GM12878 (cell line): ENCODE results near the gene EVI5L. TPM values are rescaled to one million over a fixed set of nuclear protein-coding genes. Genes with fewer than 3 reads are reported as not detected.

Source experiments
- ATAC-seq: fragments of 200-7000 bp; cut with Tn5 transposase; 3 replicates; pipeline ENCODE4 v1.9.1; 2020; ENCODE audit warnings: mild to moderate bottlenecking, moderate library complexity
- BruUV-seq: library from RNA; stranded (reverse); fragments of 400-500 nt; replicated peaks from 2 replicates; lab custom pipeline; 2021; lab: Mats Ljungman, UMichigan
- CTCF ChIA-PET: fragments of 300-600 bp; sonication (Branson Sonifier 250); formaldehyde crosslinking; extraction: SDS; loops from one replicate; lab custom pipeline; 2021; ENCODE audit warnings: inconsistent platforms; lab: Yijun Ruan, JAX
- POLR2A ChIA-PET: fragments of 350-600 bp; formaldehyde crosslinking; extraction: SDS; loops from one replicate; lab custom pipeline; 2021; ENCODE audit warnings: inconsistent platforms; lab: Charles Lee
- RAD21 ChIA-PET: fragments of 300-600 bp; sonication (Branson Sonifier 250); formaldehyde crosslinking; loops from one replicate; lab custom pipeline; 2023; ENCODE audit warnings: antibody characterized with exemption; ENCODE audit not compliant: unreplicated experiment; lab: Charles Lee
- SMC1A ChIA-PET: fragments of 300-600 bp; sonication (Branson Sonifier 250); formaldehyde crosslinking; loops from one replicate; lab custom pipeline; 2023; ENCODE audit not compliant: unreplicated experiment, uncharacterized antibody; lab: Charles Lee
- DNase-seq: peaks from one replicate; pipeline ENCODE4 v3.0.0-alpha.2; 2011; ENCODE audit warnings: low read depth, low spot score
- FAIRE-seq: peaks from 3 replicates; lab custom pipeline; 2011; peaks lifted over from hg19 to GRCh38; lab: Jason Lieb, UNC
- H2AFZ ChIP-seq: 2 replicates; pipeline ENCODE4 v1.6.0; 2011; ENCODE audit warnings: low read depth, low read length, control low read depth; ENCODE audit not compliant: control insufficient read depth
- H3K27ac ChIP-seq: 2 replicates; pipeline ENCODE4 v1.5.1; 2011; ENCODE audit warnings: control low read depth; ENCODE audit not compliant: control insufficient read depth, insufficient read depth
- H3K27me3 ChIP-seq, 2 experiments: replicated peaks in 1 of 2; 2 replicates each; pipeline versions ENCODE4 v1.6.0 to v1.6.1; 2011; ENCODE audit warnings: low read length in 1 of 2; ENCODE audit not compliant: control insufficient read depth in 2 of 2, insufficient read depth in 2 of 2
- H3K36me3 ChIP-seq, 2 experiments: 2 replicates each; pipeline ENCODE4 v1.5.1; 2011; ENCODE audit warnings: low read length in 1 of 2; ENCODE audit not compliant: control insufficient read depth in 2 of 2, insufficient read depth in 2 of 2
- H3K4me1 ChIP-seq: 2 replicates; pipeline ENCODE4 v1.6.1; 2011; ENCODE audit warnings: mild to moderate bottlenecking, low read length, moderate library complexity, mixed read lengths; ENCODE audit not compliant: control insufficient read depth, insufficient read depth
- H3K4me2 ChIP-seq: 2 replicates; pipeline ENCODE4 v1.6.0; 2011; ENCODE audit warnings: control low read depth; ENCODE audit not compliant: control insufficient read depth, insufficient read depth
- H3K4me3 ChIP-seq: fragments of 200-600 bp; sonication (generic); 2 replicates; pipeline ENCODE4 v1.5.1; 2016
- H3K79me2 ChIP-seq: 2 replicates; pipeline ENCODE4 v1.6.0; 2011; ENCODE audit warnings: low read length; ENCODE audit not compliant: control insufficient read depth, insufficient read depth
- H3K9ac ChIP-seq: 2 replicates; pipeline ENCODE4 v1.8.0; 2011; ENCODE audit warnings: low read length, control low read depth, mixed read lengths; ENCODE audit not compliant: control insufficient read depth, insufficient read depth
- H3K9me3 ChIP-seq: replicated peaks from 3 replicates; pipeline ENCODE4 v1.5.1; 2011; ENCODE audit warnings: mild to moderate bottlenecking, low read length; ENCODE audit not compliant: control insufficient read depth, insufficient read depth
- H4K20me1 ChIP-seq: 2 replicates; pipeline ENCODE4 v1.6.0; 2011; ENCODE audit not compliant: control insufficient read depth, insufficient read depth
- BCL3 ChIP-seq: IDR thresholded peaks from 2 replicates; pipeline ENCODE4 v1.6.1; 2011; ENCODE audit warnings: borderline replicate concordance, low read depth, mild to moderate bottlenecking, moderate library complexity, low read length; ENCODE audit not compliant: insufficient read depth, poor library complexity, severe bottlenecking
- EGR1 ChIP-seq, 2 experiments: IDR thresholded peaks; 1 replicate in 1 of 2; 2 replicates in 1 of 2; pipeline ENCODE4 v1.6.1; 2011 to 2012; ENCODE audit warnings: low read depth in 2 of 2, low read length in 2 of 2, borderline replicate concordance in 1 of 2, mild to moderate bottlenecking in 1 of 2, moderate library complexity in 1 of 2
- GABPA ChIP-seq: IDR thresholded peaks from 2 replicates; pipeline ENCODE4 v1.6.1; 2014; ENCODE audit warnings: antibody characterized with exemption, low read depth, mild to moderate bottlenecking, inconsistent platforms
- KAT2A ChIP-seq: conservative IDR thresholded peaks from 2 replicates; pipeline ENCODE4 v1.6.1; 2011; ENCODE audit warnings: low read depth, low read length; ENCODE audit not compliant: control insufficient read depth
- MEF2B ChIP-seq: fragments of 450-650 bp; IDR thresholded peaks from 2 replicates; pipeline ENCODE4 v1.6.1; 2018; ENCODE audit warnings: mild to moderate bottlenecking, moderate library complexity; ENCODE audit not compliant: partially characterized antibody, poor library complexity, severe bottlenecking
- POLR2AphosphoS2 ChIP-seq: IDR thresholded peaks from 2 replicates; pipeline ENCODE4 v1.6.1; 2011; ENCODE audit warnings: low read depth, mild to moderate bottlenecking, low read length, improper control_type of control experiment, moderate library complexity
- SMAD5 ChIP-seq: IDR thresholded peaks from 2 replicates; pipeline ENCODE4 v1.6.1; 2016; ENCODE audit warnings: antibody characterized with exemption, low read depth
- TAF1 ChIP-seq: IDR thresholded peaks from 2 replicates; pipeline ENCODE4 v1.6.1; 2011; ENCODE audit warnings: mild to moderate bottlenecking, low read depth, low read length, borderline replicate concordance
- TBL1XR1 ChIP-seq: IDR thresholded peaks from 2 replicates; pipeline ENCODE4 v1.6.1; 2012; ENCODE audit warnings: low read depth, low read length, improper control_type of control experiment
- ZBTB40 ChIP-seq: fragments of 450-650 bp; IDR thresholded peaks from 2 replicates; pipeline ENCODE4 v1.6.1; 2016; ENCODE audit warnings: mild to moderate bottlenecking, moderate library complexity, borderline replicate concordance
- WGBS: methylation state at CpG from one replicate; pipeline ENCODE4 v1.1.6; 2016; ENCODE audit warnings: low lambda C conversion rate; ENCODE audit not compliant: insufficient replicate concordance, insufficient coverage; ENCODE audit errors: missing lambda C conversion rate; 5-methylcytosine and 5-hydroxymethylcytosine counted together
- in situ Hi-C: fragments of 300-500 bp; cut with MboI; formaldehyde crosslinking; loops from 9 replicates; pipeline ENCODE4 v1.14.3; 2018; ENCODE audit warnings: mixed read lengths
- intact Hi-C: fragments of 100-400 bp; cut with micrococcal nuclease; formaldehyde crosslinking; loops from one replicate; pipeline ENCODE4 v1.14.2; 2022; ENCODE audit not compliant: unreplicated experiment
- polyA plus RNA-seq, 11 experiments: library from polyadenylated mRNA; depleted of rRNA in 4 of 11; unstranded in 6 of 11; stranded (reverse) in 5 of 11; fragments of >200 nt; fragmentation: Nextera tagmentation in 4 of 11; fragmentation: Illumina TruSeq in 1 of 11; extraction: Ambion mirVana in 4 of 11; extraction: Trizol in 1 of 11; gene quantifications; 1 replicate in 1 of 11; 2 replicates in 10 of 11; pipeline versions ENCODE4 v1.2.1 to v1.2.3, GENCODE V29; 2011 to 2016; ENCODE audit warnings: inconsistent platforms in 2 of 11, missing spikeins in 2 of 11, low read depth in 1 of 11
- total RNA-seq, 4 experiments: library from RNA; depleted of rRNA in 3 of 4; stranded (reverse); fragments of >200 nt in 3 of 4; fragmentation: Illumina TruSeq in 1 of 4; extraction: Trizol in 1 of 4; gene quantifications; 2 replicates each; pipeline versions ENCODE4 v1.2.1 to v1.2.3, GENCODE V29; 2013 to 2021

The EVI5L gene
- total and polyA plus RNA-seq, 10 of the 15 experiments (the other 5 are each of a cell fraction or from before 2014, with no cell fraction given): 0.23 to 13.8 (median 5.0) TPM

- TF ChIP-seq BCL3 (peak; percentile 46), SMAD5 (no peak), MEF2B (no peak)
- no peak for DNase-seq
- no TSS peak for BruUV-seq
- H4K20me1 ChIP-seq: no peaks in the 10 kb centered on the region
- intact Hi-C loops (loop anchor here (1.0 kb wide), 1 partner anchor 72 kb away; no protein-coding TSS in a partner anchor), in situ Hi-C loops (no loop called here)
- no peak overlapping the region for H2AFZ ChIP-seq
- WGBS: 84% methylated on average over 12 of the region's 12 CpGs
- H3K9ac ChIP-seq: no peak overlapping the region
- no peak overlapping the region for H3K27ac ChIP-seq
- ChIA-PET CTCF (interaction anchor here (0.7 to 2.5 kb wide), 5 partner anchors 15 to 285 kb away, joined by 3 to 12 read pairs (median 5); partner anchors contain the start of gene TIMM44), SMC1A (no interaction called here), POLR2A (interaction anchor here (0.6 kb wide), 1 partner anchor 141 kb away, joined by 5 read pairs; no protein-coding TSS in a partner anchor), RAD21 (no interaction called here)
- ATAC-seq: peak; percentile 10; the same call in 2 of the 3 replicates
- H3K4me3 ChIP-seq: no peak overlapping the region
- FAIRE-seq: no peak
- no peak overlapping the region for H3K4me2 ChIP-seq
- H3K27me3 ChIP-seq: no peaks in the 10 kb centered on the region
- H3K79me2 ChIP-seq: no peaks in the 10 kb centered on the region
- H3K9me3 ChIP-seq: no peaks in the 10 kb centered on the region
- no peaks in the 10 kb centered on the region for H3K36me3 ChIP-seq
- H3K4me1 ChIP-seq: no peaks in the 10 kb centered on the region; the same call in 1 of the 2 replicates
These were observed 23.7 kb downstream of the EVI5L start for GRCh38 chr19:7853770-7854128.

- no peak overlapping the region for H2AFZ ChIP-seq
- FAIRE-seq (no peak), ATAC-seq (no peak), DNase-seq (no peak)
- no peaks in the 10 kb centered on the region for H3K79me2 ChIP-seq
- no peak overlapping the region for H3K4me2 ChIP-seq
- H4K20me1 ChIP-seq: no peaks in the 10 kb centered on the region
- CTCF ChIA-PET: interaction anchor here (2.5 kb wide), 1 partner anchor 13 kb away, joined by 12 read pairs; no protein-coding TSS in a partner anchor
- H3K36me3 ChIP-seq: no peaks in the 10 kb centered on the region
- no TSS peak for BruUV-seq
- intact Hi-C loops (no loop called here), in situ Hi-C loops (no loop called here)
- H3K4me1 ChIP-seq: no peaks in the 10 kb centered on the region; the same call in 1 of the 2 replicates
- H3K27me3 ChIP-seq: no peaks in the 10 kb centered on the region
- WGBS: 71% methylated on average over 26 of the region's 26 CpGs
- POLR2A ChIA-PET: no interaction called here
- no peak overlapping the region for H3K27ac ChIP-seq
- RAD21 ChIA-PET: no interaction called here
- SMC1A ChIA-PET: no interaction called here
- no peaks in the 10 kb centered on the region for H3K9me3 ChIP-seq
- H3K9ac ChIP-seq: no peak overlapping the region
- no peak overlapping the region for H3K4me3 ChIP-seq
- TF ChIP-seq KAT2A: no peak
- TF ChIP-seq TAF1: no peak
- no peak for TF ChIP-seq POLR2AphosphoS2
- no peak for TF ChIP-seq GABPA
- TF ChIP-seq TBL1XR1: no peak
- TF ChIP-seq ZBTB40: no peak
- no peak for TF ChIP-seq EGR1 (IDR thresholded peaks at IDR 0.05; ENCODE audit: borderline replicate concordance in 1 of 2, low read depth in 2 of 2, low read length in 2 of 2)
These were observed 25.5 kb downstream of the EVI5L start for GRCh38 chr19:7855426-7856108.
